Endodermal cell (in vitro differentiated cells): Measurements from ENCODE around the gene KRTAP9-4. TPM values are rescaled to one million over a fixed set of nuclear protein-coding genes. Genes with fewer than 3 reads are reported as not detected.
"Not testable (repeated sequence)": the region's sequence is repeated elsewhere in the genome, so short reads cannot be mapped to it uniquely, and the experiment has no call there.

Experiments used
- DNase-seq: peaks from one replicate; pipeline ENCODE4 v3.0.0-alpha.2; 2017
- H3K27ac ChIP-seq: 2 replicates; pipeline ENCODE4 v1.5.1; 2013; ENCODE audit warnings: mild to moderate bottlenecking, low read depth, low read length, moderate library complexity
- H3K27me3 ChIP-seq: 2 replicates; pipeline ENCODE4 v1.6.1; 2013; ENCODE audit warnings: mild to moderate bottlenecking, low read length, moderate library complexity; ENCODE audit not compliant: insufficient read depth, control insufficient read depth, poor library complexity, severe bottlenecking
- H3K36me3 ChIP-seq: 2 replicates; pipeline ENCODE4 v1.7.0; 2013; ENCODE audit warnings: mild to moderate bottlenecking, low read length, moderate library complexity; ENCODE audit not compliant: control insufficient read depth, insufficient read depth
- H3K4me1 ChIP-seq: one replicate; pipeline ENCODE4 v1.7.0; 2013; ENCODE audit warnings: low read length; ENCODE audit not compliant: control insufficient read depth, insufficient read depth
- H3K4me3 ChIP-seq: 2 replicates; pipeline ENCODE4 v1.5.1; 2013; ENCODE audit warnings: mild to moderate bottlenecking, low read length, moderate library complexity
- H3K9ac ChIP-seq: 2 replicates; pipeline ENCODE4 v1.6.1; 2013; ENCODE audit warnings: mild to moderate bottlenecking, low read length, moderate library complexity; ENCODE audit not compliant: poor library complexity, severe bottlenecking; ENCODE audit errors: extremely low read depth
- H3K9me3 ChIP-seq: 2 replicates; pipeline ENCODE4 v1.6.1; 2013; ENCODE audit warnings: mild to moderate bottlenecking, low read length, moderate library complexity; ENCODE audit not compliant: control insufficient read depth
- H3K27ac Mint-ChIP-seq: 2 replicates; pipeline ENCODE4 v1.8.0; 2020; ENCODE audit warnings: mixed read lengths
- H3K27me3 Mint-ChIP-seq: 2 replicates; pipeline ENCODE4 v1.8.0; 2021; ENCODE audit warnings: mild to moderate bottlenecking, mixed read lengths; ENCODE audit not compliant: insufficient read depth
- H3K36me3 Mint-ChIP-seq: 2 replicates; pipeline ENCODE4 v1.8.0; 2020; ENCODE audit warnings: low read depth, mixed read lengths
- H3K4me1 Mint-ChIP-seq: 2 replicates; pipeline ENCODE4 v1.8.0; 2020; ENCODE audit warnings: mixed read lengths
- H3K4me3 Mint-ChIP-seq: 2 replicates; pipeline ENCODE4 v1.8.0; 2020; ENCODE audit warnings: mild to moderate bottlenecking, moderate library complexity, mixed read lengths
- H3K9me3 Mint-ChIP-seq: 2 replicates; pipeline ENCODE4 v1.8.0; 2020; ENCODE audit warnings: mild to moderate bottlenecking, mixed read lengths
- CTCF ChIP-seq: fragments of 200-600 bp; sonication (generic); conservative IDR thresholded peaks from 2 replicates; pipeline ENCODE4 v1.5.0; 2021; ENCODE audit warnings: antibody characterized with exemption, mild to moderate bottlenecking
- WGBS, 2 experiments: methylation state at CpG; one replicate each; pipeline versions ENCODE4 v1.1.5 to v1.1.7; 2013; ENCODE audit warnings: missing lambda C conversion rate in 2 of 2, mixed read lengths in 1 of 2; ENCODE audit not compliant: insufficient coverage in 1 of 2, insufficient read length in 1 of 2; 5-methylcytosine and 5-hydroxymethylcytosine counted together
- total RNA-seq, 2 donors: library from RNA; stranded (reverse); fragmentation: NEBNext Ultra II Directional in 1 of 2; extraction: Animal tissue kit (Norgen Biotek cat#: 25700) in 1 of 2; gene quantifications; 2 replicates in 1 of 2; 3 replicates in 1 of 2; pipeline ENCODE4 v1.2.1, GENCODE V29; 2021

Gene KRTAP9-4
- total RNA-seq, 2 donors from 2014 or later, result not detected

- no peak overlapping the region for H3K4me3 ChIP-seq
- H3K27me3 Mint-ChIP-seq, result peaks cover 23% of the 10 kb centered on the region
Measured at GRCh38 chr17:41264599-41264998, 15.1 kb downstream of the KRTAP9-4 start.

GRCh38 chr17:41265078-41265477 lies 15.6 kb downstream of the KRTAP9-4 start, which contains the start of gene KRTAP9-6:
TSS of gene KRTAP9-6 (plus strand) at chr17:41265378. CDS start at chr17:41265378, 0 bp downstream.
- Mint-ChIP-seq H3K36me3 (no peaks in the 10 kb centered on the region), H3K9me3 (no peaks in the 10 kb centered on the region), H3K4me3 (no peak within 1 kb of the TSS), H3K4me1 (no peaks in the 10 kb centered on the region), H3K27ac (no peak within 1 kb of the TSS), H3K27me3 (peaks cover 23% of the 10 kb centered on the region)
- no peak within 1 kb of the TSS for H3K4me3 ChIP-seq
- H3K27me3 ChIP-seq, result peaks cover 22% of the 10 kb centered on the region
- H3K4me1 ChIP-seq, result no peaks in the 10 kb centered on the region
- H3K9me3 ChIP-seq, result no peaks in the 10 kb centered on the region
- WGBS, 2 experiments, result 71 to 86% methylated on average over 1 to 2 of the region's 2 CpGs
- DNase-seq, result no peak
- no peak within 1 kb of the TSS for H3K27ac ChIP-seq
- no peak for TF ChIP-seq CTCF
- H3K9ac ChIP-seq, result no peak within 1 kb of the TSS
- H3K36me3 ChIP-seq, result no peaks in the 10 kb centered on the region

More at GRCh38 chr17:41264599-41264998, 15.1 kb downstream of the KRTAP9-4 start:
- peaks cover 22% of the 10 kb centered on the region for H3K27me3 ChIP-seq
- no peaks in the 10 kb centered on the region for H3K4me1 ChIP-seq
- Mint-ChIP-seq H3K4me1 (no peaks in the 10 kb centered on the region), H3K4me3 (no peak overlapping the region), H3K27ac (no peak overlapping the region), H3K36me3 (no peaks in the 10 kb centered on the region), H3K9me3 (no peaks in the 10 kb centered on the region)
- no peak overlapping the region for H3K9ac ChIP-seq
- 82 to 88% methylated on average over 3 of the region's 3 CpGs for WGBS, 2 experiments
- H3K36me3 ChIP-seq, result no peaks in the 10 kb centered on the region
- H3K27ac ChIP-seq, result no peak overlapping the region
- TF ChIP-seq CTCF, result no peak
- DNase-seq, result no peak
- no peaks in the 10 kb centered on the region for H3K9me3 ChIP-seq

DNA sequence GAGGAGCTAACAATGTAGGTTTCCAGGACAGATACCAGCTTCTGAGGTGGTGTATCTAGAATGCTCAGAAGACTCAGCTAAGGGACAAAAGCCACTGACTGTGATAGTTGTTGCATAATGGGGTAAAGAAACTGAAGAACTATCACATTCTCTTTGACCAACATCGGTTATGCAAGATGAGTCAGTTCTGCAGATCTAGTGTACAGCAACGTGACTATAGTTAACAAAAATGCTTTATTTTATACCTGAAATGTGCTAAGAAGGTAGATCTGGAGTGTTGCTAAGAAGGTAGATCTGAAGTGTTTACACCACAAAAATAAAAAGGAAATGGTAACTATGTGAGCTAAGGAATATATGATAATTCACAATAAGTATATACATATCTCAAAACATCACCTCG lies 18.2 kb downstream of the KRTAP9-4 start:
- DNase-seq, result no peak
- no peaks in the 10 kb centered on the region for H3K4me1 ChIP-seq
- H3K36me3 ChIP-seq, result no peaks in the 10 kb centered on the region
- no peak overlapping the region for H3K4me3 Mint-ChIP-seq
- no peaks in the 10 kb centered on the region for H3K36me3 Mint-ChIP-seq
- H3K27ac Mint-ChIP-seq, result no peak overlapping the region
- H3K27me3 Mint-ChIP-seq, result peaks cover 12% of the 10 kb centered on the region
- no peak overlapping the region for H3K27ac ChIP-seq
- peaks cover 22% of the 10 kb centered on the region for H3K27me3 ChIP-seq
- TF ChIP-seq CTCF, result no peak
- H3K9ac ChIP-seq, result no peak overlapping the region
- WGBS, 2 experiments, result 92% methylated on average over 2 of the region's 3 CpGs; no CpG with 5 or more reads in 1 of the 2 experiments
- no peaks in the 10 kb centered on the region for H3K9me3 ChIP-seq
- no peaks in the 10 kb centered on the region for H3K9me3 Mint-ChIP-seq
- H3K4me3 ChIP-seq, result no peak overlapping the region
- no peaks in the 10 kb centered on the region for H3K4me1 Mint-ChIP-seq

DNA sequence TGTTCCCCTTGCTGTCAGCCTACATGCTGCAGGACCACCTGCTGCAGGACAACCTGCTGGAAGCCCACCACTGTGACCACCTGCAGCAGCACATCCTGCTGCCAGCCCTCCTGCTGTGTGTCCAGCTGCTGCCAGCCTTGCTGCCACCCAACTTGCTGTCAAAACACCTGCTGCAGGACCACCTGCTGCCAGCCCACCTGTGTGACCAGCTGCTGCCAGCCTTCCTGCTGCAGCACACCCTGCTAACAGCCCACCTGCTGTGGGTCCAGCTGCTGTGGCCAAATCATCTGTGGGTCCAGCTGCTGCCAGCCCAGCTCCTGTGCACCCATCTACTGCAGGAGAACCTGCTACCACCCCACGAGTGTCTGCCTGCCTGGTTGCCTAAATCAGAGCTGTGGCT lies 21.8 kb downstream of the KRTAP9-4 start:
- peaks cover 20% of the 10 kb centered on the region for H3K27me3 ChIP-seq
- not testable (repeated sequence) for H3K27ac ChIP-seq, H3K4me3 ChIP-seq, H3K36me3 Mint-ChIP-seq, H3K36me3 ChIP-seq, H3K4me3 Mint-ChIP-seq, H3K27ac Mint-ChIP-seq, H3K4me1 Mint-ChIP-seq, H3K9ac ChIP-seq, H3K4me1 ChIP-seq, DNase-seq, H3K27me3 Mint-ChIP-seq, H3K9me3 Mint-ChIP-seq, H3K9me3 ChIP-seq
- 79% methylated on average over 1 of the region's 1 CpG; no CpG with 5 or more reads in 1 of the 2 experiments for WGBS, 2 experiments
